Gastrocnemius medialis (tissue), 4 donors: ENCODE results near the gene SDF2L1.

Source experiments
- CTCF ChIP-seq, 5 experiments: fragments of 450-650 bp in 3 of 5; fragments of 200-600 bp in 2 of 5; sonication (generic) in 2 of 5; IDR thresholded peaks in 4 of 5; conservative IDR thresholded peaks in 1 of 5; 1 replicate in 4 of 5; 2 replicates in 1 of 5; pipeline ENCODE4 v1.5.1; 2016 to 2019; ENCODE audit warnings: antibody characterized with exemption in 5 of 5, mild to moderate bottlenecking in 3 of 5, moderate library complexity in 3 of 5
- POLR2A ChIP-seq, 2 donors: fragments of 450-650 bp; IDR thresholded peaks; one replicate each; pipeline ENCODE4 v1.6.1; 2017; ENCODE audit warnings: antibody characterized with exemption in 2 of 2, mild to moderate bottlenecking in 2 of 2, moderate library complexity in 2 of 2

- TF ChIP-seq CTCF (IDR thresholded peaks at IDR 0.05 in 4 of 5, conservative IDR thresholded peaks at IDR 0.05 in 1 of 5) (no peak), POLR2A (IDR thresholded peaks at IDR 0.05) (no peak)
Observed at GRCh38 chr22:21663738-21664137, 21.6 kb downstream of the SDF2L1 start.
